ENCODE measurements around the gene RHOXF2B.
"Not testable (repeated sequence)": the region's sequence is repeated elsewhere in the genome, so short reads cannot be mapped to it uniquely, and the experiment has no call there.

The RHOXF2B gene

DNA sequence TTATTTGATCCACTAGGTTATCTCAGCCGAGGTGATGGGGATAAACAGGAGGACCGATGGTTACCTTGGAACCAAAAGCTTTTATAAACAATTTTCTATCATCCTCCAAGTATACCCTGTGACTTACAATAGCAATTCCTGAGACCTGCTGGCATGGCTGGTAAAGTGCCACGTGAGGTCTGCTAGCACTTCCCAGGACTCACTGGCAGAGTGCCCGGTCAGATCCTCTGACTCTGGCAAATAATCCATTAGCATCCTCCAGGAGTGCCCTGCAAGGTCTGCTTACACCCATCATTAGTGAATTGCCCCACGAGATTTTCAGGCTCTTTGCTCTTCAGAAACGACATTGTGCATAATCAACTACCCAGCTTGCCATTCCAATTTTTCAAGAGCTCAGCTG lies 37.3 kb downstream of the RHOXF2B start:
- not testable (repeated sequence) for ATAC-seq (replicated peaks); DNase-seq; H3K27ac Mint-ChIP-seq; H3K36me3 Mint-ChIP-seq (ENCODE audit: insufficient read depth); H3K27me3 Mint-ChIP-seq; H3K4me1 Mint-ChIP-seq (ENCODE audit: low read depth in 2 of 2); H3K4me3 Mint-ChIP-seq; H3K9me3 Mint-ChIP-seq

DNA sequence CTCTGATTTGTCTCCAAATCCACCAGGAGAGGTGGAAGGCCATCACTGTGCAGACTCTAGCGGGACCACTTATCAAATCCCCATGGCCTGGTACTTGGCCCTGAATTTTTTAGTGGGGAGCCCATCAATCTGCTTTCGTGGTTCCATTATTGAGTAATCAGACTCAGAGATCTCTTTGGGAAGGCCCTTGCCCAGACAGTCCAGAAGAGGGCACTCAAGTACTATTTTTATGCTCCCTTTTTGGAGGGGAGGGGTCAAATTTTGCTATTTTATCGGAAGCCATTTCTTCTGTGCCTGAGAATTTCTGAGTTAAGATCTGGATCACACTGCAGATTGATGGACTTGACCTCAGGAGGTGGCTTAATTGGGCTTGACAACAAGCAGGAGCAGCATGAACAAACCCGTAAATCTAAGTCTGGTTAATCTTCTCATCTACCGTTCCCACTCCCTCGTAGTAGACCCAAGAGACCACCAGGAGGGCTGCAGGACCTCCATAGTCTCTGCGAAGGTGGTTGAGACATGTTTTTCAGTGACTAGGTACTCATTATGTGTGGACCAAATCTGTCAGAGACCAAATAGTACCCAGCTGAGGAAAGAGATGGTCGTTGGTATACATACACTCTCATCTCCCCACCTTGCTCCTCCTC lies 38.3 kb downstream of the RHOXF2B start:
- H3K9me3 Mint-ChIP-seq; DNase-seq; H3K4me3 Mint-ChIP-seq; H3K4me1 Mint-ChIP-seq (ENCODE audit: low read depth in 2 of 2); H3K36me3 Mint-ChIP-seq (ENCODE audit: insufficient read depth); ATAC-seq (replicated peaks); H3K27me3 Mint-ChIP-seq; H3K27ac Mint-ChIP-seq: not testable (repeated sequence)

DNA sequence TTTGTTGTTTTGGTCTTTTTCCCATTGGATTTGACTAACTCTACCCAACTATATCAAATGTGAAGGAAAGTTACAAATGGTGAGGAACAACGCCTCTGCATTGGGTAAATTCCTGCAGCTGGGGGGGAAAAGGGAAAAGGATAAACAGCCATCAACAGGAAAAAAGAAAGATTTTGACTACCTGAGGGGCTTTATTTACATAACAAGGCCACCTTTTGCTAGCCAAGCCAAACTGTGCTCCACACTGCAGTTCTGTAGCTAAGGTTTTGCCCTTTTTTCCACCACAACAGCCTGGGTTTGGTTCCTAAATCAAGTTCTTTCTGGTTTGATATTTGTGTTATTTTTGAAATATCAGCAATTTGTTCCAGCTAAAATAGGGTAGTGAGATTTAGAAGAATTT lies 40.8 kb downstream of the RHOXF2B start:
- Mint-ChIP-seq H3K27me3 (peaks cover 0 to 11% of the 10 kb centered on the region in 2 donors), H3K27ac (no peak overlapping the region), H3K9me3 (no peaks in the 10 kb centered on the region), H3K4me3 (no peak overlapping the region), H3K4me1 (ENCODE audit: low read depth in 2 of 2) (no peaks in the 10 kb centered on the region), H3K36me3 (ENCODE audit: insufficient read depth) (no peaks in the 10 kb centered on the region)
- ATAC-seq (replicated peaks), result no peak
- DNase-seq, result no peak

DNA sequence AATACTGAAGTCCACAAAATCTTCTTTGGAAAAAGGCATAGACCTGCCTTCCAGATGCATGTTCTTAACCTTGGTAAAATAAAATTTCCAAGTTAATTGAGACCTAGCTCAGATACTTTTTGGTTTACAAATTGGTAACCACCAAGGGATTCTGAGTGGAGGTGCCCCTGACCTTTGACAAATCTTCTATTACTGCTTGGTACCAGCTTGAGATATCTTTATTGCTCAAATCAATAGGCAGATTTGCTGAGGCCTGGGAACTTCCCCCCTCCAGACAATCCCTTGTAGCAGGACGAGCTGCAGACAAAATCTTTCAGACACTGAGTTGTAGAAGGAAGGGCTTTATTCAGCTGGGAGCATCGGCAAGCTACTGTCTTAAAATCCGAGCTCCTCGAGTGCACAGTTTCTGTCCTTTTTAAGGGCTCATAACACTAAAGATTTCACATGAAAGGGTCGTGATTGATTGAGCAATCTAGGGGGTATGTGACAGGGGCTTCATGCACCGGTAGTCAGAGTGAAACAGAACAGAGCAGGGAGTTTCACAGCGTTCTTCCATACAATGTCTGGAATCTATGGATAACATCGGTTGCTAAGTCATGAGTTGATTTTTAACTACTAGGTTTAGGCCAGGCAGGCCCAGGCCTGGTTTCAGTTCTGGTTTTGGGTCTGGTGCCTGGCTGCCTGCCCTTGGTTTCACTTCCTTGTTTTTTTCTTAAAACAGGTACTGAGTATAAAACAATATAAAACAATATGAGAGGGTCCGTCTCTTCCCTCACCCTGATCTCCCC lies 41.8 kb downstream of the RHOXF2B start:
- H3K4me1 Mint-ChIP-seq (ENCODE audit: low read depth in 2 of 2); H3K4me3 Mint-ChIP-seq; H3K9me3 Mint-ChIP-seq; DNase-seq; H3K36me3 Mint-ChIP-seq (ENCODE audit: insufficient read depth); H3K27ac Mint-ChIP-seq; ATAC-seq (replicated peaks): not testable (repeated sequence)
- peaks cover 0 to 11% of the 10 kb centered on the region in 2 donors for H3K27me3 Mint-ChIP-seq

DNA sequence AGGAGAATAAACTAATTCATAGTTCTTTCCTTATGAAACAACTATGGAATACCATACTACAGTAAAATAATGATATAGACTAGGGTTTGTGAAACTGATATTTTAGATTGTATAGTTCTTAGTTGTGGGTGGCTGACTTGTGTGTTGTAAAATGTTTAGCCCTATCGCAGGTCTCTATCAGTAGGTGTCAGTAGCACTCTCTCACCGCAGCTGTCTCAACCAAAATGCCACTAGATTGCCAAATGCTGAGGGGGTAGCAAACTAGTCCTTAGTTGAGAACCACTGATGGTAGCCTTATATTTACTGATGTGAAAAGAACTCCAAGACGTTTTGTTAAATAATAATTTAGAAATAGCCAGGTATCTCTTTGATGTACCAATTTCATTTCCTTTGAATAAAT lies 48.1 kb downstream of the RHOXF2B start:
- ATAC-seq (replicated peaks), result peak; percentile 44
- Mint-ChIP-seq H3K9me3 (no peaks in the 10 kb centered on the region), H3K4me1 (ENCODE audit: low read depth in 2 of 2) (no peaks in the 10 kb centered on the region), H3K36me3 (ENCODE audit: insufficient read depth) (no peaks in the 10 kb centered on the region), H3K4me3 (no peak overlapping the region), H3K27me3 (peaks cover 5 to 20% of the 10 kb centered on the region in 2 donors), H3K27ac (no peak overlapping the region)
- no peak for DNase-seq

DNA sequence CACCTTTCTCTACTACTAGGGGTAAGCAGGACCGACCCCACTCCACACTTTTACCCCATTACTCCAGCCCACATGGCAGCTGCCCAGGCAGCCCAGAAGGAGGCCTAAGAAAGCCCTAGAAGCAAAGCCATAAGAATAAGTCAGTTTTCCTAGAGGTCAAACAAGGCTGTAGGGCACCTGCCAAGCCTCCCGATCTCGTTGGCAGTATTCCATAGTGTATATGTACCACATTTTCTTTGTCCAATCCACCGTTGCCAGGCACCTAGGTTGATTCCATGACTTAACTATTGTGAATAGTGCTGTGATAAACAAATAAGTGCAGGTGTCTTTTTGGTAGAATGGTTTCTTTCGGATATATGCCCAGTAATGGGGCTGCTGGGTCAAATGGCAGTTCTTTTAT lies 54.2 kb downstream of the RHOXF2B start:
- Mint-ChIP-seq H3K27ac (no peak overlapping the region), H3K4me3 (no peak overlapping the region), H3K4me1 (ENCODE audit: low read depth in 2 of 2) (no peaks in the 10 kb centered on the region), H3K27me3 (peaks cover 6 to 24% of the 10 kb centered on the region in 2 donors), H3K9me3 (no peaks in the 10 kb centered on the region), H3K36me3 (ENCODE audit: insufficient read depth) (no peaks in the 10 kb centered on the region)
- no peak for DNase-seq
- no peak for ATAC-seq (replicated peaks)

DNA sequence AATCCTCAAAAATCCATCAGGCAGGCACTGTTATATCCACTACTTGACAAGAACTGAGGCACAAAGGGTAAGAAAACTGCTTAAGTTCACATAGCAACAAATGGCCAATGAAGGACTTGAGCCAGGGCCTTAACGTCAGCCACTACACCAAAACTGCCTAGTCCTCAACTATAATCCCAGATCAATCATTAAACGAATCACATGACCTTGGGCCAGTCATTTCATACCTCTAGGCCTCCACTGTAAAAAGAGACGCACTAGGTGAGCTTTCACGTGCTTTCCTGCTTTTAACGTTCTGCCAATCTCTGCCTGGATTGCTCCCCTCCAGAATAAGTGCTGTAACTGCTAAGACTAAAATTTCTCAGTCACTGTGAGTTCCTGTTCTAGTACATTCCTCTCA lies 54.7 kb downstream of the RHOXF2B start:
- Mint-ChIP-seq H3K9me3 (no peaks in the 10 kb centered on the region), H3K4me3 (no peak overlapping the region), H3K27me3 (peaks cover 6 to 26% of the 10 kb centered on the region in 2 donors), H3K4me1 (ENCODE audit: low read depth in 2 of 2) (no peaks in the 10 kb centered on the region), H3K27ac (no peak overlapping the region), H3K36me3 (ENCODE audit: insufficient read depth) (no peaks in the 10 kb centered on the region)
- ATAC-seq (replicated peaks), result no peak
- DNase-seq, result no peak
